Inferior parietal cortex (tissue), 1 donor: ENCODE results near the gene FAM193A.
"Not testable (repeated sequence)": the region's sequence is repeated elsewhere in the genome, so short reads cannot be mapped to it uniquely, and the experiment has no call there.

Experiments
- DNase-seq: peaks from one replicate; pipeline ENCODE4 v3.0.0-alpha.2; 2016; ENCODE audit errors: extremely low spot score

FAM193A gene

DNA sequence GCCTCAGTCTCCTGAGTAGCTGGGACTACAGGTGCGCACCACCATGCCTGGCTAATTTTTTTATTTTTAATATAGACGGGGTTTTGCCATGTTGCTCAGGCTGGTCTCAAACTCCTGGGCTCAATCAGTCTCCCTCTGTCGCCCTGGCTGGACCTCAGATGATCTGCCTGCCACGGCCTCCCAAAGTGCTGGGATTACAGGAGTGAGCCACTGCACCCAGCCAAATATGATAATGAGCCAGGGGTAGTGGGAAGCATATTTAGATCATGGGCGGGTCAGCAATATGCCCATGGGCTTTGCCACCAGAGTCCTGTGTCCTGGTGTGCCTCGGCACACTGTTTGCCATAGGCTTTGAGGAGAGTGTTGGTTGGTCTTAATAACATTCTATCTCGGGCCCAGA lies 71.8 kb downstream of the FAM193A start:
- DNase-seq, result no peak

DNA sequence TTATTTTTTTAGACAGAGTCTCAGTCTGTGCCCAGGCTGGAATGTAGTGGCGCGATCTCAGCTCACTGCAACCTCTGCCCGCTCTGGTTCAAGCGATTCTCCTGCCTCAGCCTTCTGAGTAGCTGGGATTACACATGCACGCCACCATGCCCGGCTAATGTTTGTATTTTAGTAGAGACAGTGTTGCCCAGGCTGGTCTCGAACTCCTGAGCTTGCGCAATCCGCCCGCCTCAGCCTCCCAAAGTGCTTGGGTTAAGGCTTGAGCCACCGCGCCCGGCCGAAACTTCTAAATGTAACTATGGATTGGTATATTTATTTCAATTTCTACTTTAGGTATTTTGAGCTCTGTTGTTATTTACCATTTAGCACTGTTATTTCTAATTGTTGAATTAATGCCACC lies 79.4 kb downstream of the FAM193A start:
- no peak for DNase-seq

DNA sequence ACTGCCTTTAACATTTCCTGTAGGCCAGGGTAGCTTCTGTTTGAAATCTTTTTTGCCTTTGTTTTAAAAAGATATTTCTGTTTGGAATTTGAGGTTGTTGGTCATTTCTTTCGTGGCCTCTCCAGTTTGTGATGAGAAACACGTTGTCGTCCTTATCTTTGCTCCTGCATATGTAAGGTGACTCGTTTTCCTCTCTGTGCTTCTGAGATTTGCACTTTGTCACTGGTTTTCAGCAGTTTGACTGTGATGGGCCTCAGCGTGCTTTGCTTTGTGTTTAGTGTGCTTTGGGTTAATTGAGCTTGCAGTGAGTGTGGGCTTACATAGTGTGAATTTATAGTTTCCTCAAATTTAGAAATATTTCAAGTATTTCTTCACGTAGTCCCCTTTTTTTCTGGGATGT lies 81.5 kb downstream of the FAM193A start:
- no peak for DNase-seq

DNA sequence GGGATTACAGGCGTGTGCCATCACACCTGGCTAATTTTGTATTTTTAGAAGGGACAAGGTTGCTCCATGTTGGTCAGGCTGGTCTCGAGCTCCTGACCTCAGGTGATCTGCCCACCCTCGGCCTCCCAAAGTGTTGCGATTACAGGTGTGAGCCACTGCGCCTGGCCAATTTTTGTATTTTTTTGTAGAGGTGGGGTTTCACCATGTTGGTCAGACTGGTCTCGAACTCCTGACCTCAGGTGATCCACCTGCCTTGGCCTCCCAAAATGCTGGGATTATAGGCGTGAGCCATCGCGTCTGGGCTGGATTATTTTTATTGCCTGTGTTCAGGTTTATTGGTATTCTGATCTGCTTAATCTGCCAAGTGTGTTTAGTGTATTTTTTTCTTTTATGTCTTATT lies 82.3 kb downstream of the FAM193A start:
- DNase-seq, result not testable (repeated sequence)

DNA sequence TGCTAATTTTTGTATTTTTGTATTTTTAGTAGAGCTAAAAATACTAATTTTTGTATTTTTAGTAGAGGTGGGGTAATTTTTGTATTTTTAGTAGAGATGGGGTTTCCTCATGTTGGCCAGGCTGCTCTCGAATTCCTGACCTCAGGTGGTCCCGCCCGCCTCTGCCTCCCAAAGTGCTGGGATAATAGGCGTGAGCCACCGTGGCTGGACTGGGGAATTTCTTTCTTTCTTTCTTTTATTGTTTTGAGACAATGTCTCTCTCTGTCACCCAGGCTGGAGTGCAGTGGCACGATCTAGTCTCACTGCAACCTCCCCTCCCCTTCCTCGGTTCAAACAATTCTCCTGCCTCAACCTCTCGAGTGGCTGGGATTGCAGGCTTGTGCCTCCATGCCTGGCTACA lies 83.0 kb downstream of the FAM193A start:
- no peak for DNase-seq

DNA sequence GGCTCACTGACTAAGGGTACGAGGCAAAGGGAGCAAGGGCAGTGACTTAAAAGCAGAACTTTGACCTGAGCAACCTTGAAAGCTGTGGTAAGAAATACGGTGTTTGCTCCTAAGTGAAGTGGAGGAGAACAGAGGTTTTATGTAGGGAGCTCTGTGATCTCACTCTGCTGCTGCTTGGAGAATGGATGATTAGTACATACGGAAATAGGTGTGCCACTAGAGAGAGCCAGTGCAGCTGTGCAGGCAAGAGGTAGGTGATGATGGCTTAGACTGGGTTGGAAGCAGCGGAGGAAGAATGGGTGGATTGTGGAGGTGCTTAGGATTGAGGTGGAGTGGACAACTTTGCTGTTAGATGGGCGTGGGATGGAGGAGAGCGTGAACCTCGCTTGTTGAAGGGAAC lies 85.0 kb downstream of the FAM193A start:
- DNase-seq, result no peak

DNA sequence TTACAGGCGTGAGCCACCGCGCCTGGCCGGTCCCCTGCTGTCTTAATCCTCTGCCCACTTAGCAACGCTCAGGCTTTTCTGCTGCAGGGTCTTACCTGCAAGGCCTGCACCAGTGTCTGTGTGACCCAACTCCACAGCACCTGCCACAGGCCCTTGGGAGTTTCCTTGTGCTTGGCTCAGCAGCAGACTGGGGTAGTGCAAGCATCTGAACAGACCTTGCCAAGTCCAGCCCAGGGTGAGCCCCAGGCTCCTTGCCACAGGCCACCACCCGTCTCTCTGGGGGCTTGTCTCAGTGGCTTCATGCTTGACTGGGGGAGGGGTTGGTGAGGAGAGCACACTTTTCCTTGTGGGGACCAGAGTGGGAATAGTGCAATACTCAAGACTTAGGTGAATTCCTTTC lies 87.0 kb downstream of the FAM193A start:
- DNase-seq, result no peak

DNA sequence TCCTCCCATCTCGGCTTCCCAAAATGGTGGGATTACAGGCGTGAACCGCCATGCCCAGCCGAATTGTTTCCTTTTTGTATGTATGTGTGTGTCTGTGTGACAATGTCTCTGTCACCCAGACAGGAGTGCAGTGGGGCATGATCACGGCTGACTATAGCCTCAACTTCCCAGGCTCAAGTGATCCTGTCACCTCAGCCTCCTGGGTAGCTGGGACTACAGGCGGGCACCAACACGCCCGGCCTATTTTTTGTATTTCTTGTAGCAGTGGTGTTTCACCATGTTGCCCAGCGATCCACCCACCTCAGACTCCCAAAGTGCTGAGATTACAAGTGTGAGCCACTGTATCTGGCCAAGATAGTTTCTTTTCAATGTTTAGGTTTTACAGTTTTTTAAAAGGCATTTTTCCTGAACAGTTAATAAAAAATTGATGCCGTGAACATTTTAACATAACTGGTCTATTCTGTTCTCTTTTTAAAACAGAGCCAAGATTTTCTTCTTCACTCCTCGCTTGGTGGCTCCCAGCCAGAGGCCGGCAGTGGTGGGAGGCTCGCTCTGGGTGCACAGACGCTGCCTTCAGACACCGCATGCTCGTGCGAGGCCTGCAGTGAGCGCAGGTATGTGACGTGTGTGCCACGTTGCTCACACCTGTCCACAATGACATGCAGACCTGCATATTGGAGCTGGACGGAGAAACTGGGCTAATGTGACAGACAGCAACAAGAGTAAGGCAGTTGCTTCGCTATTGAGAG lies 88.5 kb downstream of the FAM193A start:
- DNase-seq, result no peak

DNA sequence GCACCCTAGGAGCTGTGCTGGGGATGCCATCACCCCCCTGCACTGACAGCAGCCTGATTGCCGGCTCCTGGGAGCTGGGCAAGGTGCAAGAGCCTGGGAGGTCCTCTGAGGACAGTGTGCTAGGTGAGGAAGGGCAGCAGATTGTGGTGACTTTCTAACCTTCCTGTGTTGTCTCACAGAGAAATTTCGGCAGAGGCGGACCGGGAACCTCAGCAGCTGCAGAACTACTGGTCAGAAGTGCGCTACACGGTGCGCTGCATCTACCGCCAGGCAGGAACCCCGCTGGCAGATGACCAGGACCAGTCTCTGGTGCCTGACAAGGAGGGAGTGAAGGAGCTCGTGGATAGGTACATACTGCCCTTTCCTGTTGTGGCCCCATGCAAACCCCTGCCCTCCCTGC lies 89.8 kb downstream of the FAM193A start:
- DNase-seq, result no peak

DNA sequence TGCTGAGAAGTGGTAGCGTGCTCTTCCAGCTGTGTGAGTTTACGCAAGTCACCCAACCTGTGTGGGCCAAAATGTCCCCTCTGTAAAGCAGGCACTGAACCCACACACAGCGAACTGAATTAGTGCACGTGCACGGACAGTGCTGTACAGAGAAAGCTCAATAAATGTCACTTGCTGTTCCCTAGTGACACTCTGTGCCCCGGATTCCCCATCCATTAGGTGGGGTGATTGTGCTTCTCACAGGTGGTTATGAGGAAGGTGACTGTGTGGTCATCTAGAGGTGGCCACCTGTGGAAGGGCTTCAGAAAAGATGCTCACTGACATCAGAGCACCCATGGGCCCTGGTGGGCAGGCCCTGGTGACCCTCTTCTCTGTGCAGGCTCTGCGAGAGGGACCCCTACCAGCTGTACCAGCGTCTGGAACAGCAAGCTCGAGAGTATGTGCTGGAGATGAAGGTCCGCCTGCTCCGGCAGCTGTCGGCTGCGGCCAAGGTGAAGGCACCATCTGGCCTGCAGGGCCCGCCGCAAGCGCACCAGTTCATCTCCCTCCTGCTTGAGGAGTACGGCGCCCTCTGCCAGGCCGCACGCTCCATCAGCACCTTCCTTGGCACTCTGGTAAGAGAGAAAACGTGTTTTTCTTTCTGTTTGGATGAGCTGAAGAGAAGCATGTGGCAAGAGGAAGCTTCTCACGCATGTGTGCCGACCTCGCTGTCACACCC lies 94.3 kb downstream of the FAM193A start:
- DNase-seq, result no peak

DNA sequence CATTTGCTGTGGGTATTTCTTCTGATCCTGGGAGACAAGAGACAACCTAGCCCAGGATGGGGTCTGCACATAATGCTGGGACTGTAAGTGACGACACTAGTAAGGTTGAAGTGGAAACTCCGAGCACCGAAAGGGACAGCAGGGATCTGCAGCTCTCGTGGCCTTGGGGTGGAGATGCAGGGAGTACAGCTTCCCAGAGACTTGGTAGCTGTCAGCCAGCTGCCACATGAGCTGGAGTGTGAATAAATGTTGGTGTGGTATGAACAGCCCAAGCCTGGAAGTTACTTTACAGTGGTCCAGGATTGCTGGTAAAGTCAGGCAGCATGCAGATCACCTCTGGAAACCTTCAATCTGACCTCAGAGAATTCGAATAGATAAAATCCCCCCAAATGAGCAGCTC lies 97.6 kb downstream of the FAM193A start:
- DNase-seq, result no peak

DNA sequence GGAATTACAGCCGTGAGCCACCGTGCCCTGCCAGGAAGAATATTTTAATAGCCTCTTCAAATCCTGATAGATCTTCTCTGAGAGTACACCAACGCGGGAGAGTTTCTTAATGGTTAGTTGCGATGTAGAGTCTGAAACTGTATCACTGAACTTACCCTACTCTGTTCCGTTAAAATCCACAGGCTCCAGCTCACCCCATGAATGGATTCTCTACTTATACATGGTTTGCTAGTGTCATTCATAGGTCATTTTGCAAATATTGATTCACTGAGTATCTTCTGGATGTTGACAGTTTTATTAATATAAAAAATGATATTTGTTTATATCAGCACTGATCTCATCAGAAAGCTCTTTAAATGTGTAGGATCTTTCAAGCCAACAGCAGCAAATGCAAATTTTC lies 99.9 kb downstream of the FAM193A start:
- no peak for DNase-seq

DNA sequence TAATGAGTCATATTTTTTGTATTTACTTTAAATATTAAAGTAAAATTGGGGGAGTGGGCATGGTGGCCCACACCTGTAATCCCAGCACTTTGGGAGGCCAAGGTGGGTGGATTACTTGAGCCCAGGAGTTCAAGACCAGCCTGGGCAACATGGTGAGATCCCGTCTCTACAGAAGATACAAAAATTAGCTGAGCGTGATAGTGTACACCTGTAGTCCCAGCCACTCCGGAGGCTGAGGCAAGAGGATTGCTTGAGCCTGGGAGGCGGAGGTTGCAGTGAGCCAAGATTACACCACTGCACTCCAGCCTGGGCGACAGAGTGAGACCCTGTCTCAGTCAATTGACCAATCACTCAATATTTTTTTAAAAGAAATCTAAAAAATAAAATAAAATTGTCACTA lies 100.5 kb downstream of the FAM193A start:
- DNase-seq, result not testable (repeated sequence)

DNA sequence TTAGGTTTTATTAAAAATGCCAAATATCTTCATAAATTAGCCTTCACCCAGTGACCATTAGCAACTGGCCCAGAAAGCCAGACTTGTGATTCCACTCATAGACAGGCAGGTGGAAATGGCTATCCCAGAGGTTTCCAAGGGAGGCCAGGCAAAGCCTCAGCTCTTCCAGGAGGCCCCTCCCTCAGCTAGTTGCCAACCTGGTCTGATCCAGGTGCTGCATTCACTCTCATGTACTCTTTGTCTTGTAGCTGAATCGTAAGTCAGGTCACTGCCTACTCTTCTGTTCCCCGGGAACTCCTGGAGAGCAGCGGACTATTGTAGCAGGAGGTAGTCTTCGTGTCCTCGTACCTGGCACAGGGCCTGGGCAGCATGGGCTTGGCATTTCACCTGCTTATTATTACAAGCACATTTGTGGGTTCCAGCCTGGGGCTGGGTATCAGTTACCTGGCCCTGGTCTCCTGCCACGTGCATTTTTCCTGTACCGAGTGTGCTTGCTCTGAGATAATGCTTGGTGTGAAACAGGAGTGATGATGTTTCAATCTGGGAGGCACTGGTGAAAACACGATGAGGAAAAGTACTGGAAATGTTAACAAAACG lies 101.6 kb downstream of the FAM193A start:
- DNase-seq, result no peak

DNA sequence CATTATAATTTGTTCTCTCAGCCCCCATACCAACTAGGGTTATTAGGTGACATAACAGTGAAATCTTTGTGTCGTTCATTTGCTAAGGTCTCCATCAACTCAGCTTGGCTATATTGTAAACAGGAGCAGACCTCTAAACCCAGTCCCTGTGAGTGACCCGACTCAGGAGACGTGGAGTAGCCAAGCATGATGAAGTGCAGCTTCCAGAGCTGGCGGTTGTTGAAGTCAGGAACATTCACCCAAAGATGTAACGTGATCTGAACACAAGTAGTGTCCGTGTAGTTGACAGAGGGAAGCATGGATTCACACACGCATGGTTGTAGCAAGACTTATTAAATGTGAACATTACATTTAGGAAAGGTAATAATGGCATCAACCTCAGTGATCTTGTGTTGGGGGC lies 102.3 kb downstream of the FAM193A start:
- no peak for DNase-seq

DNA sequence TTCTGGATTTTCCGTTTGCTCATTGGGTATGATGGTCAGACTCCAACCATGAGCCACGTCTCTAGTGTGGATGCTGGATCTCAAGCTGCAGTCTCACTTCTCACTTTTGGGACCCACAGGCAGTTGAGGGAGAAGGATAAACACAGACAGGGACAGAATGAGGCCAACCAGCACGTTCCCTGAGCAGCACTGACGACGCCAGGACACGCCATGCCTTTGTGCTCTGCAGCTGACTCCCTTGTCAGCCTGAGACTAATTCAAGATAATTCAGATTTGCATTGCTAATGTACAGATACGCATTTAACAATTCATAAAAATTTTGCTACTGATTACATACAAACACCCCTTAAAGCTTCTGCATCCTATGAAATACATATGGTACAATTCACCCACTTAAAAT lies 106.5 kb downstream of the FAM193A start:
- no peak for DNase-seq

DNA sequence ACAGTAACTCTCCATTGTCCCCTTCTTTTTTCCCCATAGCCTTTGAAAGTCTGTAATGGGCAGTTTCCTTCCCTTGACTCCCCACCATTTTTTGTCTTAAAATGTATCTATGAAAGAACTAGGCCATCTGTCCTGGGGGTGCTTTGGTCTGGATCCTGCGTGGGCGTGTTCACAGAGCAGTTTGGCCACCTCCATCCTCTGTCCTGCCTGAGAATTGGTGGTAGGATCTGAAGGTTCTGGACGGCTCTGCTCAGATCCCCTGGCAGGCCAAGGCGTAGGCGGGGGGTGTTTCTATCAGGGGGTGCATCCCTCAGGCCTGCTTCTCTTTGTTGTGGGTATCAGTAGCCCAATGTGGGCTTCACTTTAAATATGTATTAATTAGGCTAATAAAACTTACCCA lies 107.1 kb downstream of the FAM193A start:
- no peak for DNase-seq

DNA sequence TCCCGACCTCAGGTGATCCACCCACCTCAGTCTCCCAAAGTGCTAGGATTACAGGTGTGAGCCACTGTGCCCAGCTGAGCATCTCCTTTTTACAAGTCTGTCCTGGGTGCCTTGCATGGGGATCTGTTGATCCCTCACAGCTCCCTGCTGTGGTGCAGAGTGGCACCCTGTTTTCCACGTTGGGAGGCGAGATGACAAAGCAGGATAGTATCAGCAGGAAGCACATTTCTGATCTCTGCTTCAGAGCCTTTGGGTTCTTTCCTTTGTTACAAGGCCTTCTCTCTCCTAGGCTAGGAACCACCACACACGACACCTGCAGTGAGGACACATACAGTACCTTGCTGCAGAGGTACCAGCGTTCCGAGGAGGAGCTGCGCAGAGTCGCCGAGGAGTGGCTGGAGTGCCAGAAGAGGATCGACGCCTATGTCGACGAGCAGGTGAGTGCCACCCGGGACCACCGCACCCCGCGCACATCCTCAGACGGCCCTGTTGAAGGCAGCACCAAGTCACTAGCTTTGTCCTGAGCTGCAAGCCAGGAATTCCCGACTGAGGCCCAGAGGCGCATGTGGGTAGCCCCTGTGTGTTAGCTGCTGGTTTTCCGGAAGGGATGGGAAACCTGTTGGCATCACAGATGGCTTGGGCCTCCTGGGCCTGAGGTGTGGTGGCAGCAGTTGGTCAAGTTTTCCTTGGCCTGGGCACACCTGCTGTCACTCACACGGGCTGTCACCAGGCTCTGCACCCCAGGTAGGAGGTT lies 110.1 kb downstream of the FAM193A start:
- no peak for DNase-seq

DNA sequence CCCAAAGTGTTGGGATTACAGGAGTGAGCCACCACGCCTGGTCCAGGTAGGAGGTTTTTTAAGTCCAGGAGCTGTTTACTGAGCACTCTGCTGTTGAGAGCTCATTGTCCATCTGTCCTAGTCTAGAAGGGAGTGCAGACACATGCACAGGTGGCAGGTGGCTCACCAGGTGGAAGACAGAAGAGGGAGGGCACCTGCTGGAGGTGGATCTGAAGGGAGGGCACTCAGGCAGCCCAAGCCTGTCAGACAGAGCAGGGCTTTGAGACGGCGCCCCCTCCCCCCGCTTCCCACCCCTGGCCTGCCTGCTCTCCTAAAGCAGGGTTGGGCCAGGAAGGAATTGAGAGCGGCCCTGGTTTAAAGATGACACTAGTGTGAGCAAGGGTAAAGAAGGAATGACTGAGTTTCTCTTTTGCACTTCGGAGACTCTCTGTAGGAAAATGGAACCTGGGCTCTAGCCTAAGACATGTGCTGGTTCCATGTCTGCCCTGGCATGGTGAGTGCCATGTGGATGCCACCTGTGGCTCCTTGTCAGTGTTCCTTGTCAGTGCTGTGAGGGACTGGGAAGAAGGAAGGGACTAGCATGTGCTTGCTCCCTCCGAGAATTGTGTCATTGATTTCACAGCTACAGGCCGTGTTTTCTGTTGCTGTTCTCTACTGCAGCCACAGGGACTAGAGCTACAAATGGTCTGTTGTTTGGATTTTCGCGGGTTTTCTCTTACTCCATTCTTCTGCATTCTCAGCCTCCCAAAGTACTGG lies 111.1 kb downstream of the FAM193A start:
- DNase-seq, result no peak

DNA sequence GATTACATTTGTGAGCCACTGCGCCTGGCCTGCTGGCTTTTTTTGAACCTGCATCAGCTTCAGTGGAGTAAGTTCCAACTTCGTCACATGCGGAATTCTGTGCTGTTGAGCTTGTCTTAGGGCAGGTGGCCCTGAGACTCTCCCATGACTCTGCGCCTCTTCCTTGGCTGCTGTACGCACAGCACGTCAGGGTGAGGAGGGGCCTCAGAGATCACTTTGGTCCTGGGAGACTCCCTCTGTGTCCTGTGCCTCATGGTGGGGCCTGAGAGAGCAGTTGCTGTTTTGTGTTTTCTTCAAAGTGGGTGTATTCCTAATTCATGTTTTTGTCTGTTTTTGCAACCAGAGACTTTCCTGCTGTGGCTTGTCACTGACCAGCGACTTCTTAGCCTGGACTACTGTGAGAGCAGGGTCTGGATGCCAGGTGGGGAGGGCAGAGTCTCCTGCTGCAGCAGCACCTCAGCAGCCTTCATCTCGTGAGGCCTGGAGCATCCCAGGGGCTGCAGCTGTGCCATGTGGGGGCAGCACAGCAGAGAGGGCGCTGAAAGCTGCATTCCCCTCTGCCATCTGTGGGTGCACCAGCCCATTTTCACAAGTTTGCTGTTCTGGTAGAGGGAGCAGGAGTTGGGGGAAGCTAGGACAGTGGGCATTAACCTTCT lies 111.8 kb downstream of the FAM193A start:
- no peak for DNase-seq

DNA sequence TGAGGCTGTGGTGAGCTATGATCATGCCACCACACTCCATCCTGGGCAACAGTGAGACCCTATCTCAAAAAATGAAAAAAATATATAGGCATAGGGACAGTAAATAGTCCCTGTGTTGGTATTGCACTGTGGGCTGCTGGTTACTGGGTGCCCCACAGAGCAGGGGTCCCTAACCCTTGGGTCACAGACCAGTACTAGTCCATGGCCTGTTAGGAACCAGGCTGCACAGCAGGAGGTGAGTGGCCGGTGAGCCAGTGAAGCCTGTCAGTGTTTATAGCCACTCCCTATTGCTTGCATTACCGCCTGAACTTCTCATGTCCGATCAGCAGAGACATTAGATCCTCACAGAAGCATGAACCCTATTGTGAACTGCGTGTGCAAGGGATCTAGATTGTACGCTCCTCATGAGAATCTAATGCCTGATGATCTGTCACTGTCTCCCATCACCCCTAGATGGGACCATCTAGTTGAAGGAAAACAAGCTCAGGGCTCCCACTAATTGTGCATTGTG lies 113.2 kb downstream of the FAM193A start:
- no peak for DNase-seq
